GM12878 (cell line): Measurements from ENCODE around the gene SEMA5A. TPM values are rescaled to one million over a fixed set of nuclear protein-coding genes. Genes with fewer than 3 reads are reported as not detected.

ENCODE experiments used
- ATAC-seq: fragments of 200-7000 bp; cut with Tn5 transposase; 3 replicates; pipeline ENCODE4 v1.9.1; 2020; ENCODE audit warnings: mild to moderate bottlenecking, moderate library complexity
- BruUV-seq: library from RNA; stranded (reverse); fragments of 400-500 nt; replicated peaks from 2 replicates; lab custom pipeline; 2021; lab: Mats Ljungman, UMichigan
- CTCF ChIA-PET: fragments of 300-600 bp; sonication (Branson Sonifier 250); formaldehyde crosslinking; extraction: SDS; loops from one replicate; lab custom pipeline; 2021; ENCODE audit warnings: inconsistent platforms; lab: Yijun Ruan, JAX
- POLR2A ChIA-PET: fragments of 350-600 bp; formaldehyde crosslinking; extraction: SDS; loops from one replicate; lab custom pipeline; 2021; ENCODE audit warnings: inconsistent platforms; lab: Charles Lee
- RAD21 ChIA-PET: fragments of 300-600 bp; sonication (Branson Sonifier 250); formaldehyde crosslinking; loops from one replicate; lab custom pipeline; 2023; ENCODE audit warnings: antibody characterized with exemption; ENCODE audit not compliant: unreplicated experiment; lab: Charles Lee
- SMC1A ChIA-PET: fragments of 300-600 bp; sonication (Branson Sonifier 250); formaldehyde crosslinking; loops from one replicate; lab custom pipeline; 2023; ENCODE audit not compliant: unreplicated experiment, uncharacterized antibody; lab: Charles Lee
- DNase-seq: peaks from one replicate; pipeline ENCODE4 v3.0.0-alpha.2; 2011; ENCODE audit warnings: low read depth, low spot score
- FAIRE-seq: peaks from 3 replicates; lab custom pipeline; 2011; peaks lifted over from hg19 to GRCh38; lab: Jason Lieb, UNC
- H2AFZ ChIP-seq: 2 replicates; pipeline ENCODE4 v1.6.0; 2011; ENCODE audit warnings: low read depth, low read length, control low read depth; ENCODE audit not compliant: control insufficient read depth
- H3K27ac ChIP-seq: 2 replicates; pipeline ENCODE4 v1.5.1; 2011; ENCODE audit warnings: control low read depth; ENCODE audit not compliant: control insufficient read depth, insufficient read depth
- H3K27me3 ChIP-seq, 2 experiments: replicated peaks in 1 of 2; 2 replicates each; pipeline versions ENCODE4 v1.6.0 to v1.6.1; 2011; ENCODE audit warnings: low read length in 1 of 2; ENCODE audit not compliant: control insufficient read depth in 2 of 2, insufficient read depth in 2 of 2
- H3K36me3 ChIP-seq, 2 experiments: 2 replicates each; pipeline ENCODE4 v1.5.1; 2011; ENCODE audit warnings: low read length in 1 of 2; ENCODE audit not compliant: control insufficient read depth in 2 of 2, insufficient read depth in 2 of 2
- H3K4me1 ChIP-seq: 2 replicates; pipeline ENCODE4 v1.6.1; 2011; ENCODE audit warnings: mild to moderate bottlenecking, low read length, moderate library complexity, mixed read lengths; ENCODE audit not compliant: control insufficient read depth, insufficient read depth
- H3K4me2 ChIP-seq: 2 replicates; pipeline ENCODE4 v1.6.0; 2011; ENCODE audit warnings: control low read depth; ENCODE audit not compliant: control insufficient read depth, insufficient read depth
- H3K4me3 ChIP-seq: fragments of 200-600 bp; sonication (generic); 2 replicates; pipeline ENCODE4 v1.5.1; 2016
- H3K79me2 ChIP-seq: 2 replicates; pipeline ENCODE4 v1.6.0; 2011; ENCODE audit warnings: low read length; ENCODE audit not compliant: control insufficient read depth, insufficient read depth
- H3K9ac ChIP-seq: 2 replicates; pipeline ENCODE4 v1.8.0; 2011; ENCODE audit warnings: low read length, control low read depth, mixed read lengths; ENCODE audit not compliant: control insufficient read depth, insufficient read depth
- H3K9me3 ChIP-seq: replicated peaks from 3 replicates; pipeline ENCODE4 v1.5.1; 2011; ENCODE audit warnings: mild to moderate bottlenecking, low read length; ENCODE audit not compliant: control insufficient read depth, insufficient read depth
- H4K20me1 ChIP-seq: 2 replicates; pipeline ENCODE4 v1.6.0; 2011; ENCODE audit not compliant: control insufficient read depth, insufficient read depth
- BACH1 ChIP-seq: fragments of 450-650 bp; IDR thresholded peaks from 2 replicates; pipeline ENCODE4 v1.6.1; 2017; ENCODE audit warnings: mild to moderate bottlenecking, borderline replicate concordance
- HDAC2 ChIP-seq: fragments of 200-600 bp; sonication (generic); IDR thresholded peaks from 2 replicates; pipeline ENCODE4 v1.6.1; 2017
- PAX8 ChIP-seq: fragments of 450-650 bp; IDR thresholded peaks from 2 replicates; pipeline ENCODE4 v1.6.1; 2017; ENCODE audit warnings: mild to moderate bottlenecking, moderate library complexity
- RFX5 ChIP-seq: IDR thresholded peaks from 2 replicates; pipeline ENCODE4 v1.6.1; 2011; ENCODE audit warnings: low read depth, low read length, improper control_type of control experiment
- STAT3 ChIP-seq: IDR thresholded peaks from 2 replicates; pipeline ENCODE4 v1.6.1; 2011; ENCODE audit warnings: low read depth, low read length, improper control_type of control experiment
- WGBS: methylation state at CpG from one replicate; pipeline ENCODE4 v1.1.6; 2016; ENCODE audit warnings: low lambda C conversion rate; ENCODE audit not compliant: insufficient replicate concordance, insufficient coverage; ENCODE audit errors: missing lambda C conversion rate; 5-methylcytosine and 5-hydroxymethylcytosine counted together
- in situ Hi-C: fragments of 300-500 bp; cut with MboI; formaldehyde crosslinking; loops from 9 replicates; pipeline ENCODE4 v1.14.3; 2018; ENCODE audit warnings: mixed read lengths
- intact Hi-C: fragments of 100-400 bp; cut with micrococcal nuclease; formaldehyde crosslinking; loops from one replicate; pipeline ENCODE4 v1.14.2; 2022; ENCODE audit not compliant: unreplicated experiment
- polyA plus RNA-seq, 11 experiments: library from polyadenylated mRNA; depleted of rRNA in 4 of 11; unstranded in 6 of 11; stranded (reverse) in 5 of 11; fragments of >200 nt; fragmentation: Nextera tagmentation in 4 of 11; fragmentation: Illumina TruSeq in 1 of 11; extraction: Ambion mirVana in 4 of 11; extraction: Trizol in 1 of 11; gene quantifications; 1 replicate in 1 of 11; 2 replicates in 10 of 11; pipeline versions ENCODE4 v1.2.1 to v1.2.3, GENCODE V29; 2011 to 2016; ENCODE audit warnings: inconsistent platforms in 2 of 11, missing spikeins in 2 of 11, low read depth in 1 of 11
- total RNA-seq, 4 experiments: library from RNA; depleted of rRNA in 3 of 4; stranded (reverse); fragments of >200 nt in 3 of 4; fragmentation: Illumina TruSeq in 1 of 4; extraction: Trizol in 1 of 4; gene quantifications; 2 replicates each; pipeline versions ENCODE4 v1.2.1 to v1.2.3, GENCODE V29; 2013 to 2021
- TF ChIP-seq, protein P1 (sequence below): fragments of 450-650 bp; IDR thresholded peaks from 2 replicates; pipeline ENCODE4 v1.6.1; 2017; ENCODE audit warnings: mild to moderate bottlenecking, moderate library complexity
- TF ChIP-seq, protein P2 (sequence below): fragments of 450-650 bp; formaldehyde crosslinking; IDR thresholded peaks from 2 replicates; pipeline ENCODE4 v1.4.0; 2020; ENCODE audit warnings: mild to moderate bottlenecking, moderate library complexity

The SEMA5A gene
- total and polyA plus RNA-seq, 10 of the 15 experiments (the other 5 are each of a cell fraction or from before 2014, with no cell fraction given) = 0.03 to 2.4 (median 0.09) TPM; not detected in 1

DNA sequence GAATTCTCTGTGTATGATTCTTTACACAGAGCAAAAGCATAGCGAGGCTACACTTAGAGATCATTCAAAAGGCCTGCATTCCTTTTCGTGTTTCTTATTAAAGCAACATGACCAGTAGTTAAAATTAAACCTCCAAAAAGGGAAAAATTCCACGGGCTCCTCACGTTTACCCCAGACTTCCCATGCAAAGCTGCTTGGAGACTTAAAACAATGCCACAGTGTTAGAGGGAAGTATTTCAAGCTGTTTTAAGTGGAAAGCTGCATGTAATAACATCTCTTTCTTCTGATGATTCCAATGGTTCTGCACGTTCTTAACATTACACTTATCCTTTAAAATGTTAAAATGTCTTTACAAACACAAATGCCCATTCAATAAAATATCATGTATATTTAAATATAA is 405.2 kb downstream of the SEMA5A start:
- TF ChIP-seq RFX5 (no peak), HDAC2 (no peak), PAX8 (no peak)

DNA sequence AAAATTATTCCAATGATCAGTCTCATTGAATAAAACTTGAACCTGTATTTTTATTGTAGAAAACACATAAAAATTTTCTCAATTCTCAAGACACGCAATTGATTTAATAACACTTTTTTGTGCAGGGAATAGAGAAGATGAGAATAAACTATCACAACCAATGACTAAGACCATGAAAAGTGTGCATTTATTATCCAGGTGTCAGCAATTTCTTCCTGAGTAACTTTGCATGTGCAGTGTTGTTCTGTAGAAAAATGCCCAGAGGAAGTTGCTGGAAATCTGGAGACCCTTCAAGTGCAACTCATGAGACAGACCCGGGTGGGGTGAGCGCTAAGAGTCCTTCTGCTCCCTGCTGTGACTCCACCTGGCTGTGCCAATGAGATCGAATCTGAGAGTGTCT is 405.7 kb downstream of the SEMA5A start:
- Histone ChIP-seq H3K9ac (no peak overlapping the region), H3K27ac (no peak overlapping the region), H3K4me1 (no peaks in the 10 kb centered on the region), H4K20me1 (no peaks in the 10 kb centered on the region), H3K79me2 (no peaks in the 10 kb centered on the region), H3K4me3 (no peak overlapping the region), H2AFZ (no peak overlapping the region), H3K27me3 (no peaks in the 10 kb centered on the region), H3K9me3 (no peaks in the 10 kb centered on the region), H3K4me2 (no peak overlapping the region), H3K36me3 (no peaks in the 10 kb centered on the region)
- RAD21 ChIA-PET = no interaction called here
- CTCF ChIA-PET = no interaction called here
- in situ Hi-C loops = no loop called here
- no TSS peak for BruUV-seq
- WGBS = 27% methylated on average over 4 of the region's 4 CpGs
- intact Hi-C loops = no loop called here
- FAIRE-seq (no peak), DNase-seq (no peak), ATAC-seq (no peak)
- POLR2A ChIA-PET = no interaction called here
- SMC1A ChIA-PET = no interaction called here
- TF ChIP-seq, protein P1, sequence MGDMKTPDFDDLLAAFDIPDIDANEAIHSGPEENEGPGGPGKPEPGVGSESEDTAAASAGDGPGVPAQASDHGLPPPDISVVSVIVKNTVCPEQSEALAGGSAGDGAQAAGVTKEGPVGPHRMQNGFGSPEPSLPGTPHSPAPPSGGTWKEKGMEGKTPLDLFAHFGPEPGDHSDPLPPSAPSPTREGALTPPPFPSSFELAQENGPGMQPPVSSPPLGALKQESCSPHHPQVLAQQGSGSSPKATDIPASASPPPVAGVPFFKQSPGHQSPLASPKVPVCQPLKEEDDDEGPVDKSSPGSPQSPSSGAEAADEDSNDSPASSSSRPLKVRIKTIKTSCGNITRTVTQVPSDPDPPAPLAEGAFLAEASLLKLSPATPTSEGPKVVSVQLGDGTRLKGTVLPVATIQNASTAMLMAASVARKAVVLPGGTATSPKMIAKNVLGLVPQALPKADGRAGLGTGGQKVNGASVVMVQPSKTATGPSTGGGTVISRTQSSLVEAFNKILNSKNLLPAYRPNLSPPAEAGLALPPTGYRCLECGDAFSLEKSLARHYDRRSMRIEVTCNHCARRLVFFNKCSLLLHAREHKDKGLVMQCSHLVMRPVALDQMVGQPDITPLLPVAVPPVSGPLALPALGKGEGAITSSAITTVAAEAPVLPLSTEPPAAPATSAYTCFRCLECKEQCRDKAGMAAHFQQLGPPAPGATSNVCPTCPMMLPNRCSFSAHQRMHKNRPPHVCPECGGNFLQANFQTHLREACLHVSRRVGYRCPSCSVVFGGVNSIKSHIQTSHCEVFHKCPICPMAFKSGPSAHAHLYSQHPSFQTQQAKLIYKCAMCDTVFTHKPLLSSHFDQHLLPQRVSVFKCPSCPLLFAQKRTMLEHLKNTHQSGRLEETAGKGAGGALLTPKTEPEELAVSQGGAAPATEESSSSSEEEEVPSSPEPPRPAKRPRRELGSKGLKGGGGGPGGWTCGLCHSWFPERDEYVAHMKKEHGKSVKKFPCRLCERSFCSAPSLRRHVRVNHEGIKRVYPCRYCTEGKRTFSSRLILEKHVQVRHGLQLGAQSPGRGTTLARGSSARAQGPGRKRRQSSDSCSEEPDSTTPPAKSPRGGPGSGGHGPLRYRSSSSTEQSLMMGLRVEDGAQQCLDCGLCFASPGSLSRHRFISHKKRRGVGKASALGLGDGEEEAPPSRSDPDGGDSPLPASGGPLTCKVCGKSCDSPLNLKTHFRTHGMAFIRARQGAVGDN = no peak
- TF ChIP-seq STAT3 (no peak), BACH1 (no peak)
- TF ChIP-seq, protein P2, sequence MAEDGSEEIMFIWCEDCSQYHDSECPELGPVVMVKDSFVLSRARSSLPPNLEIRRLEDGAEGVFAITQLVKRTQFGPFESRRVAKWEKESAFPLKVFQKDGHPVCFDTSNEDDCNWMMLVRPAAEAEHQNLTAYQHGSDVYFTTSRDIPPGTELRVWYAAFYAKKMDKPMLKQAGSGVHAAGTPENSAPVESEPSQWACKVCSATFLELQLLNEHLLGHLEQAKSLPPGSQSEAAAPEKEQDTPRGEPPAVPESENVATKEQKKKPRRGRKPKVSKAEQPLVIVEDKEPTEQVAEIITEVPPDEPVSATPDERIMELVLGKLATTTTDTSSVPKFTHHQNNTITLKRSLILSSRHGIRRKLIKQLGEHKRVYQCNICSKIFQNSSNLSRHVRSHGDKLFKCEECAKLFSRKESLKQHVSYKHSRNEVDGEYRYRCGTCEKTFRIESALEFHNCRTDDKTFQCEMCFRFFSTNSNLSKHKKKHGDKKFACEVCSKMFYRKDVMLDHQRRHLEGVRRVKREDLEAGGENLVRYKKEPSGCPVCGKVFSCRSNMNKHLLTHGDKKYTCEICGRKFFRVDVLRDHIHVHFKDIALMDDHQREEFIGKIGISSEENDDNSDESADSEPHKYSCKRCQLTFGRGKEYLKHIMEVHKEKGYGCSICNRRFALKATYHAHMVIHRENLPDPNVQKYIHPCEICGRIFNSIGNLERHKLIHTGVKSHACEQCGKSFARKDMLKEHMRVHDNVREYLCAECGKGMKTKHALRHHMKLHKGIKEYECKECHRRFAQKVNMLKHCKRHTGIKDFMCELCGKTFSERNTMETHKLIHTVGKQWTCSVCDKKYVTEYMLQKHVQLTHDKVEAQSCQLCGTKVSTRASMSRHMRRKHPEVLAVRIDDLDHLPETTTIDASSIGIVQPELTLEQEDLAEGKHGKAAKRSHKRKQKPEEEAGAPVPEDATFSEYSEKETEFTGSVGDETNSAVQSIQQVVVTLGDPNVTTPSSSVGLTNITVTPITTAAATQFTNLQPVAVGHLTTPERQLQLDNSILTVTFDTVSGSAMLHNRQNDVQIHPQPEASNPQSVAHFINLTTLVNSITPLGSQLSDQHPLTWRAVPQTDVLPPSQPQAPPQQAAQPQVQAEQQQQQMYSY (CRISPR knock-in tag) = no peak

More for the DNA sequence above, 405.2 kb downstream of the SEMA5A start:
- ATAC-seq = no peak
- DNase-seq = no peak
- H3K4me1 ChIP-seq = no peaks in the 10 kb centered on the region
- no peaks in the 10 kb centered on the region for H3K79me2 ChIP-seq
- no peaks in the 10 kb centered on the region for H4K20me1 ChIP-seq
- no peaks in the 10 kb centered on the region for H3K36me3 ChIP-seq
- no peaks in the 10 kb centered on the region for H3K9me3 ChIP-seq
- RAD21 ChIA-PET = no interaction called here
- CTCF ChIA-PET = interaction anchor here (1.0 kb wide), 1 partner anchor 14 kb away, joined by 4 read pairs; no protein-coding TSS in a partner anchor
- SMC1A ChIA-PET = no interaction called here
- H3K27me3 ChIP-seq = no peaks in the 10 kb centered on the region
- H3K4me3 ChIP-seq = no peak overlapping the region
- POLR2A ChIA-PET = no interaction called here
- intact Hi-C loops = no loop called here
- no TSS peak for BruUV-seq
- H2AFZ ChIP-seq = no peak overlapping the region
- no peak overlapping the region for H3K9ac ChIP-seq
- H3K27ac ChIP-seq = no peak overlapping the region
- 8% methylated on average over 5 of the region's 5 CpGs for WGBS
- no peak overlapping the region for H3K4me2 ChIP-seq
- no peak for FAIRE-seq
- in situ Hi-C loops = no loop called here
